ENCODE data around the gene MAGI2. TPM values are rescaled to one million over a fixed set of nuclear protein-coding genes. Genes with fewer than 3 reads are reported as not detected.

The MAGI2 gene
- total and polyA plus RNA-seq, 2 of the 13 experiments (the other 11 are each of a cell fraction or from before 2014, with no cell fraction given), result 1.5 to 3.8 TPM

GRCh38 chr7:79339208-79339925 is 114.1 kb downstream of the MAGI2 start (continued):
- TF ChIP-seq ZNF609 (CRISPR knock-in tag; IDR thresholded peaks at IDR 0.05; ENCODE audit: borderline replicate concordance), result no peak
- no peak for TF ChIP-seq ZNF501 (CRISPR knock-in tag; IDR thresholded peaks at IDR 0.05)
- no peak for TF ChIP-seq AGO2 (optimal IDR thresholded peaks at IDR 0.05; ENCODE audit: low read depth, low read length)
- TF ChIP-seq CBX1 (IDR thresholded peaks at IDR 0.05; ENCODE audit: low read depth), result no peak
- TF ChIP-seq YY1 (IDR thresholded peaks at IDR 0.05; ENCODE audit: insufficient read depth, insufficient replicate concordance, low read depth, low read length), result no peak
- TF ChIP-seq ATF7 (IDR thresholded peaks at IDR 0.05), result peak; percentile 70
- TF ChIP-seq ATF7 (CRISPR knock-in tag; IDR thresholded peaks at IDR 0.05), result no peak

GRCh38 chr7:79337717-79338116 is 115.8 kb downstream of the MAGI2 start:
- no TSS peak for BruUV-seq (replicated peaks)
- WGBS (ENCODE audit: low lambda C conversion rate), result 70% methylated on average over 5 of the region's 5 CpGs
- FAIRE-seq, result no peak
- intact Hi-C loops (cut with micrococcal nuclease; ENCODE audit: unreplicated experiment), result no loop called here
- no peak overlapping the region for H3K4me3 ChIP-seq (replicated peaks in 1 of 3; ENCODE audit: insufficient read depth in 1 of 3, low read depth in 2 of 3, low read length in 3 of 3)
- H3K27me3 ChIP-seq (ENCODE audit: control insufficient read depth in 1 of 2, insufficient read depth in 2 of 2, low read length in 2 of 2), result no peaks in the 10 kb centered on the region
- ATAC-seq, result no peak
- no peak overlapping the region for H3K27ac ChIP-seq (ENCODE audit: extremely low read length, insufficient read depth, low read length)
- H2AFZ ChIP-seq (ENCODE audit: low read length), result no peak overlapping the region
- no peaks in the 10 kb centered on the region for H3K36me3 ChIP-seq (replicated peaks in 1 of 2; ENCODE audit: control insufficient read depth in 1 of 2, insufficient read depth in 2 of 2, low read length in 2 of 2)
- DNase-seq (ENCODE audit: low spot score), result no peak
- H3K9me3 ChIP-seq (ENCODE audit: low read length), result no peaks in the 10 kb centered on the region
- no peaks in the 10 kb centered on the region for H3K4me1 ChIP-seq (ENCODE audit: insufficient read depth, low read length)
- ChIA-PET POLR2A (no interaction called here), CTCF (ENCODE audit: low intra/inter-chr PET ratio, low total read pairs) (no interaction called here)
- no peak overlapping the region for H3K9ac ChIP-seq (ENCODE audit: insufficient read depth, low read depth, low read length)
- H3K79me2 ChIP-seq (ENCODE audit: insufficient read depth, low read length), result no peaks in the 10 kb centered on the region
- no peak overlapping the region for H3K4me2 ChIP-seq (ENCODE audit: low read depth, low read length)
- in situ Hi-C loops (cut with HindIII; ENCODE audit: extremely low pct_ligation_motif_present, low pct_unique_long_range_greater_than_20kb), result no loop called here
- no peaks in the 10 kb centered on the region for H4K20me1 ChIP-seq (ENCODE audit: insufficient read depth, low read length)
- TF ChIP-seq MXD3 (CRISPR knock-in tag; IDR thresholded peaks at IDR 0.05) (no peak), ZNF644 (CRISPR knock-in tag; IDR thresholded peaks at IDR 0.05; ENCODE audit: low read depth) (no peak), ARID2 (CRISPR knock-in tag; IDR thresholded peaks at IDR 0.05; ENCODE audit: borderline replicate concordance) (no peak), PHF5A (CRISPR knock-in tag; IDR thresholded peaks at IDR 0.05; ENCODE audit: low read depth, unreplicated experiment) (no peak), ZNF143 (CRISPR knock-in tag; IDR thresholded peaks at IDR 0.05) (no peak), RELA (CRISPR knock-in tag; IDR thresholded peaks at IDR 0.05) (no peak), CHD2 (IDR thresholded peaks at IDR 0.05; ENCODE audit: low read depth, low read length) (no peak), NR0B2 (CRISPR knock-in tag; IDR thresholded peaks at IDR 0.05) (no peak), FOXJ3 (CRISPR knock-in tag; IDR thresholded peaks at IDR 0.05; ENCODE audit: borderline replicate concordance) (no peak), MAZ (IDR thresholded peaks at IDR 0.05; ENCODE audit: borderline replicate concordance, low read depth, low read length) (no peak), MAZ (CRISPR knock-in tag; IDR thresholded peaks at IDR 0.05; ENCODE audit: low read depth) (no peak), DR1 (CRISPR knock-in tag; IDR thresholded peaks at IDR 0.05) (no peak), ISX (CRISPR knock-in tag; conservative IDR thresholded peaks at IDR 0.05) (no peak)
